Skeletal muscle tissue (tissue), 4 donors: ENCODE data around the gene WAC. TPM values are rescaled to one million over a fixed set of nuclear protein-coding genes. Genes with fewer than 3 reads are reported as not detected.
A peak's percentile ranks its signal among the peaks of the same experiment; 100 is the strongest.

Experiments
- H3K27ac ChIP-seq: one replicate; pipeline ENCODE4 v1.7.0; 2013; ENCODE audit warnings: mild to moderate bottlenecking, low read depth, low read length, inconsistent platforms
- H3K27me3 ChIP-seq, 3 donors: one replicate each; pipeline ENCODE4 v1.7.0; 2013; ENCODE audit warnings: low read length in 3 of 3; ENCODE audit not compliant: control insufficient read depth in 3 of 3, insufficient read depth in 3 of 3
- H3K36me3 ChIP-seq, 3 donors: one replicate each; pipeline ENCODE4 v1.7.0; 2013; ENCODE audit warnings: low read length in 3 of 3; ENCODE audit not compliant: control insufficient read depth in 3 of 3, insufficient read depth in 3 of 3
- H3K4me1 ChIP-seq, 3 donors: one replicate each; pipeline ENCODE4 v1.7.0; 2013; ENCODE audit warnings: low read length in 3 of 3, mild to moderate bottlenecking in 3 of 3; ENCODE audit not compliant: control insufficient read depth in 3 of 3, insufficient read depth in 3 of 3
- H3K4me3 ChIP-seq, 3 donors: one replicate each; pipeline ENCODE4 v1.7.0; 2013; ENCODE audit warnings: low read length in 3 of 3
- H3K9ac ChIP-seq, 3 donors: one replicate each; pipeline ENCODE4 v1.7.0; 2013; ENCODE audit warnings: low read length in 3 of 3, mild to moderate bottlenecking in 3 of 3, moderate library complexity in 2 of 3, low read depth in 1 of 3
- H3K9me3 ChIP-seq, 3 donors: one replicate each; pipeline ENCODE4 v1.7.0; 2013; ENCODE audit warnings: low read length in 3 of 3; ENCODE audit not compliant: control insufficient read depth in 3 of 3
- total RNA-seq: library from RNA; depleted of rRNA; stranded (reverse); fragments of >200 nt; gene quantifications from one replicate; pipeline ENCODE4 v1.2.3, GENCODE V29; 2014
- donor health status: Osteomylitis.

WAC gene
- total RNA-seq, 1 donor from 2014 or later, result 78.3 TPM

GRCh38 chr10:28577506-28577905 lies 44.6 kb downstream of the WAC start:
- H3K4me1 ChIP-seq, result peaks cover 26 to 46% (median 31%) of the 10 kb centered on the region in 3 donors
- H3K27ac ChIP-seq, result peak overlapping the region; percentile 25
- no peak overlapping the region for H3K4me3 ChIP-seq
- no peak overlapping the region for H3K9ac ChIP-seq
- no peaks in the 10 kb centered on the region for H3K36me3 ChIP-seq
- H3K27me3 ChIP-seq, result no peaks in the 10 kb centered on the region
- H3K9me3 ChIP-seq, result no peaks in the 10 kb centered on the region

GRCh38 chr10:28578454-28578853 lies 45.5 kb downstream of the WAC start:
- H3K27me3 ChIP-seq, result no peaks in the 10 kb centered on the region
- H3K9ac ChIP-seq, result no peak overlapping the region
- no peaks in the 10 kb centered on the region for H3K36me3 ChIP-seq
- no peaks in the 10 kb centered on the region for H3K9me3 ChIP-seq
- no peak overlapping the region for H3K27ac ChIP-seq
- peaks cover 26 to 43% (median 29%) of the 10 kb centered on the region in 3 donors for H3K4me1 ChIP-seq
- no peak overlapping the region for H3K4me3 ChIP-seq

- no peak overlapping the region for H3K27ac ChIP-seq
- H3K9me3 ChIP-seq, result no peaks in the 10 kb centered on the region
- peaks cover 0 to 9% (median 6%) of the 10 kb centered on the region in 3 donors for H3K36me3 ChIP-seq
- no peak overlapping the region for H3K4me3 ChIP-seq
- H3K27me3 ChIP-seq, result no peaks in the 10 kb centered on the region
- peaks cover 22 to 31% (median 22%) of the 10 kb centered on the region in 3 donors for H3K4me1 ChIP-seq
- no peak overlapping the region for H3K9ac ChIP-seq
Measured at GRCh38 chr10:28580825-28581224, 47.9 kb downstream of the WAC start.

- Histone ChIP-seq H3K36me3 (peaks cover 0 to 13% (median 6%) of the 10 kb centered on the region in 3 donors), H3K9me3 (no peaks in the 10 kb centered on the region), H3K4me1 (peaks cover 15 to 23% (median 17%) of the 10 kb centered on the region in 3 donors), H3K4me3 (no peak overlapping the region), H3K9ac (no peak overlapping the region), H3K27ac (no peak overlapping the region), H3K27me3 (no peaks in the 10 kb centered on the region)
Measured at GRCh38 chr10:28581916-28582315, 49.0 kb downstream of the WAC start.

- Histone ChIP-seq H3K4me1 (peaks cover 15 to 23% (median 19%) of the 10 kb centered on the region in 3 donors), H3K4me3 (no peak overlapping the region), H3K9ac (no peak overlapping the region), H3K27ac (no peak overlapping the region), H3K27me3 (no peaks in the 10 kb centered on the region), H3K36me3 (peaks cover 0 to 16% (median 6%) of the 10 kb centered on the region in 3 donors), H3K9me3 (no peaks in the 10 kb centered on the region)
Measured at GRCh38 chr10:28585076-28585475, 52.2 kb downstream of the WAC start.

GRCh38 chr10:28586176-28586575 lies 53.3 kb downstream of the WAC start:
- Histone ChIP-seq H3K27ac (no peak overlapping the region), H3K9me3 (no peaks in the 10 kb centered on the region), H3K27me3 (no peaks in the 10 kb centered on the region), H3K9ac (no peak overlapping the region), H3K36me3 (peaks cover 6 to 23% (median 6%) of the 10 kb centered on the region in 3 donors), H3K4me3 (no peak overlapping the region), H3K4me1 (peaks cover 15 to 23% (median 15%) of the 10 kb centered on the region in 3 donors)

GRCh38 chr10:28587270-28587969 lies 54.5 kb downstream of the WAC start:
- H3K9me3 ChIP-seq, result no peaks in the 10 kb centered on the region
- H3K36me3 ChIP-seq, result peaks cover 12 to 32% (median 15%) of the 10 kb centered on the region in 3 donors
- H3K4me3 ChIP-seq, result no peak overlapping the region
- no peak overlapping the region for H3K27ac ChIP-seq
- peaks cover 13 to 15% (median 14%) of the 10 kb centered on the region in 3 donors for H3K4me1 ChIP-seq
- no peaks in the 10 kb centered on the region for H3K27me3 ChIP-seq
- peak overlapping the region in 2 of 3 donors; percentile 4 to 12 for H3K9ac ChIP-seq

- no peaks in the 10 kb centered on the region for H3K9me3 ChIP-seq
- peaks cover 13 to 34% (median 17%) of the 10 kb centered on the region in 3 donors for H3K36me3 ChIP-seq
- H3K9ac ChIP-seq, result peak overlapping the region in 1 of 3 donors; percentile 20
- H3K27me3 ChIP-seq, result no peaks in the 10 kb centered on the region
- no peak overlapping the region for H3K4me3 ChIP-seq
- H3K27ac ChIP-seq, result no peak overlapping the region
- H3K4me1 ChIP-seq, result peaks cover 13 to 15% (median 14%) of the 10 kb centered on the region in 3 donors
Measured at GRCh38 chr10:28587970-28588290, 55.0 kb downstream of the WAC start.

- H3K4me3 ChIP-seq, result no peak overlapping the region
- no peak overlapping the region for H3K27ac ChIP-seq
- no peak overlapping the region for H3K9ac ChIP-seq
- H3K4me1 ChIP-seq, result peaks cover 3 to 13% (median 7%) of the 10 kb centered on the region in 3 donors
- peaks cover 7 to 20% (median 17%) of the 10 kb centered on the region in 3 donors for H3K36me3 ChIP-seq
- no peaks in the 10 kb centered on the region for H3K9me3 ChIP-seq
- H3K27me3 ChIP-seq, result no peaks in the 10 kb centered on the region
Measured at GRCh38 chr10:28592953-28593352, 60.0 kb downstream of the WAC start.

- no peak overlapping the region for H3K9ac ChIP-seq
- H3K4me3 ChIP-seq, result no peak overlapping the region
- H3K27ac ChIP-seq, result no peak overlapping the region
- peaks cover 7 to 20% (median 20%) of the 10 kb centered on the region in 3 donors for H3K36me3 ChIP-seq
- H3K27me3 ChIP-seq, result no peaks in the 10 kb centered on the region
- no peaks in the 10 kb centered on the region for H3K9me3 ChIP-seq
- peaks cover 0 to 8% (median 3%) of the 10 kb centered on the region in 3 donors for H3K4me1 ChIP-seq
Measured at GRCh38 chr10:28593811-28594210, 60.9 kb downstream of the WAC start.
